Testis (tissue), 2 donors: Measurements from ENCODE around the gene SOX6.

ENCODE experiments used
- POLR2A ChIP-seq: fragments of 450-650 bp; IDR thresholded peaks from one replicate; pipeline ENCODE4 v1.6.1; 2017; ENCODE audit warnings: antibody characterized with exemption, mild to moderate bottlenecking, moderate library complexity
- TF ChIP-seq, protein P1 (sequence below), 3 experiments: fragments of 450-650 bp in 2 of 3; fragments of 200-600 bp in 1 of 3; sonication (generic) in 1 of 3; IDR thresholded peaks; one replicate each; pipeline ENCODE4 v1.5.1; 2016 to 2019; ENCODE audit warnings: antibody characterized with exemption in 3 of 3, mild to moderate bottlenecking in 2 of 3, moderate library complexity in 1 of 3

DNA sequence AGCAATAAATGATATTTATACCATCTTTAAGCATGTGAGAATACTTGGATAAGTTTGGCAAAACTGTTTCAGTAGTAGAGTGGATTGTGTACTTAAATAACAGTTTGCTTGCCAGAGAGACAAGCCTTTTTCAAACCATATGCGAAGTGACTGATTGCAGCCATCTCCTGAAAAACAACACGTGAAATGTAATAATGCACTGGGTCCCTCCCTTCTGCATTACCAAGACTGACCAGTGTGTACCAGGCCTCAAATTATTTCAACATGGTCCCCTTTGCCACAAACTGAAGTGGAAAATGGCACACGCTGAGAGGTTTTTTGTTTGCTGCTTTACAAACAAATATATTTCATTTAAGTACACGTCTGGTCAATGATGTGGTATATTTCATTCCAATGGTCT is 337.4 kb downstream of the SOX6 start:
- TF ChIP-seq POLR2A, result no peak
- TF ChIP-seq, protein P1, sequence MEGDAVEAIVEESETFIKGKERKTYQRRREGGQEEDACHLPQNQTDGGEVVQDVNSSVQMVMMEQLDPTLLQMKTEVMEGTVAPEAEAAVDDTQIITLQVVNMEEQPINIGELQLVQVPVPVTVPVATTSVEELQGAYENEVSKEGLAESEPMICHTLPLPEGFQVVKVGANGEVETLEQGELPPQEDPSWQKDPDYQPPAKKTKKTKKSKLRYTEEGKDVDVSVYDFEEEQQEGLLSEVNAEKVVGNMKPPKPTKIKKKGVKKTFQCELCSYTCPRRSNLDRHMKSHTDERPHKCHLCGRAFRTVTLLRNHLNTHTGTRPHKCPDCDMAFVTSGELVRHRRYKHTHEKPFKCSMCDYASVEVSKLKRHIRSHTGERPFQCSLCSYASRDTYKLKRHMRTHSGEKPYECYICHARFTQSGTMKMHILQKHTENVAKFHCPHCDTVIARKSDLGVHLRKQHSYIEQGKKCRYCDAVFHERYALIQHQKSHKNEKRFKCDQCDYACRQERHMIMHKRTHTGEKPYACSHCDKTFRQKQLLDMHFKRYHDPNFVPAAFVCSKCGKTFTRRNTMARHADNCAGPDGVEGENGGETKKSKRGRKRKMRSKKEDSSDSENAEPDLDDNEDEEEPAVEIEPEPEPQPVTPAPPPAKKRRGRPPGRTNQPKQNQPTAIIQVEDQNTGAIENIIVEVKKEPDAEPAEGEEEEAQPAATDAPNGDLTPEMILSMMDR (IDR thresholded peaks at IDR 0.05), result no peak
